ENCODE measurements around the gene MEIS1. TPM values are rescaled to one million over a fixed set of nuclear protein-coding genes. Genes with fewer than 3 reads are reported as not detected.

MEIS1 gene
- total and polyA plus RNA-seq, 4 experiments from 2014 or later, result not detected

- intact Hi-C loops (cut with micrococcal nuclease), result no loop called here
- ChIA-PET POLR2A (ENCODE audit: partially characterized antibody) (no interaction called here), CTCF (ENCODE audit: partially characterized antibody) (no interaction called here)
- Mint-ChIP-seq H3K4me3 (peak overlapping the region; percentile 48 to 82 (median 70)), H3K4me1 (peaks cover 14 to 35% (median 28%) of the 10 kb centered on the region in 4 donors), H3K36me3 (peaks cover 0 to 1% of the 10 kb centered on the region in 2 donors), H3K27ac (peak overlapping the region in 1 of 7 donors; percentile 53), H3K9me3 (peaks cover 0 to 12% (median 5%) of the 10 kb centered on the region in 8 donors), H3K27me3 (peaks cover 48 to 66% of the 10 kb centered on the region in 2 donors)
- no peaks in the 10 kb centered on the region for H3K9me3 ChIP-seq (ENCODE audit: control insufficient read depth in 1 of 2, low read length in 2 of 2)
- peaks cover 18% of the 10 kb centered on the region for H3K4me1 ChIP-seq (ENCODE audit: insufficient read depth, low read length)
- no peak overlapping the region for H3K4me3 ChIP-seq (ENCODE audit: low read length in 2 of 2)
- DNase-seq, result no peak
- no peak overlapping the region for H3K27ac ChIP-seq (ENCODE audit: low read depth, low read length)
- H3K36me3 ChIP-seq (ENCODE audit: insufficient read depth, low read length), result no peaks in the 10 kb centered on the region
- H3K27me3 ChIP-seq (ENCODE audit: insufficient read depth, low read length), result peaks cover 21% of the 10 kb centered on the region
Measured at GRCh38 chr2:66432801-66433694, 1.9 kb upstream of the MEIS1 start.

- no peak for DNase-seq
- Histone ChIP-seq H3K9me3 (ENCODE audit: control insufficient read depth in 1 of 2, low read length in 2 of 2) (no peaks in the 10 kb centered on the region), H3K4me3 (ENCODE audit: low read length in 2 of 2) (no peak overlapping the region), H3K36me3 (ENCODE audit: insufficient read depth, low read length) (no peaks in the 10 kb centered on the region), H3K27me3 (ENCODE audit: insufficient read depth, low read length) (peaks cover 21% of the 10 kb centered on the region), H3K27ac (ENCODE audit: low read depth, low read length) (no peak overlapping the region), H3K4me1 (ENCODE audit: insufficient read depth, low read length) (peaks cover 18% of the 10 kb centered on the region)
- CTCF ChIA-PET (ENCODE audit: partially characterized antibody), result no interaction called here
- Mint-ChIP-seq H3K4me3 (peak overlapping the region; percentile 48 to 82 (median 70)), H3K27ac (no peak overlapping the region), H3K4me1 (peaks cover 14 to 35% (median 28%) of the 10 kb centered on the region in 4 donors), H3K9me3 (peaks cover 0 to 12% (median 5%) of the 10 kb centered on the region in 8 donors), H3K27me3 (peaks cover 53 to 66% of the 10 kb centered on the region in 2 donors), H3K36me3 (peaks cover 0 to 1% of the 10 kb centered on the region in 2 donors)
- POLR2A ChIA-PET (ENCODE audit: partially characterized antibody), result no interaction called here
- intact Hi-C loops (cut with micrococcal nuclease), result no loop called here
Measured at GRCh38 chr2:66433695-66433944, 1.3 kb upstream of the MEIS1 start.

DNA sequence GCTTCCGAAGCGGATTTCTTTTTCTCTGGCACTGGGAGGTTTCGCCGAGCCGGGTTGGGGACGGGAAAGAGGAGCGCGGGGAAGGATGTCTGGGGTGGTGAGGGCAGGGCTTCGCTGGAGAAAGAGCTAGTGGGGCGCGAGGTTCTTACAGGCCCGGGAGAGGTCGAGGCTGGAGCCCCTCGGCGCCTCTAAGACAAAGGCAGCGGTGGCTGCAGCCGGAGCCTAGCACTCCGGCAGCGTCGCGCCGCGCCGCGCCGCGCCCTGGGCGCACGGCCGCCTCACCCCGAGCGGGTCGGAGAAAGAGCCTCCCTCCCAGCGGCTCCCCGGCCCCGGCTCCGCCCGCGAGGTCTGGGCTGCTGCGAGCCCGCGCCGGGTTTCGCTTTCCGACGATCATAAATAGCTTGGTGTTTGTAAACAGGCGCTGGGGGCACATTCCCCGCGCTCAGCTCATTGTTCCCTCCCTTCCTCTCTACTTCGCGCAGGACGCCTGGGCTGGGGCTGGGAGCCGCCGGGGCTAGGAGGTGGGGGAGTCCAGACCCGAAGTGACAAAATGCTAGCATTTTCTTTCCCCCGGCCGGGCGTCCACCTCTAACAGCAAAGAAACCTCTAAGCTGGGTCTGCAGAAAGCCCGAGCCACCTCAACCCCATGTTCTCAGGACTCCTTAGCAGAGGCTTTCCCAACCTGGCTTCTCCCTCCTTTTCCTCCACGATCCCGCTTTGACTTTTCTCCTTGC, 813 bp upstream of the MEIS1 start:
- Mint-ChIP-seq H3K36me3 (peaks cover 0 to 1% of the 10 kb centered on the region in 2 donors), H3K27ac (no peak overlapping the region), H3K4me1 (peaks cover 14 to 35% (median 28%) of the 10 kb centered on the region in 4 donors), H3K4me3 (peak overlapping the region; percentile 75 to 88 (median 82)), H3K9me3 (peaks cover 0 to 12% (median 5%) of the 10 kb centered on the region in 8 donors), H3K27me3 (peaks cover 51 to 62% of the 10 kb centered on the region in 2 donors)
- intact Hi-C loops (cut with micrococcal nuclease), result no loop called here
- H3K4me3 ChIP-seq (ENCODE audit: low read length in 2 of 2), result peak overlapping the region in 1 of 2 donors; percentile 18
- H3K4me1 ChIP-seq (ENCODE audit: insufficient read depth, low read length), result peaks cover 18% of the 10 kb centered on the region
- no peaks in the 10 kb centered on the region for H3K36me3 ChIP-seq (ENCODE audit: insufficient read depth, low read length)
- no peak overlapping the region for H3K27ac ChIP-seq (ENCODE audit: low read depth, low read length)
- POLR2A ChIA-PET (ENCODE audit: partially characterized antibody), result no interaction called here
- H3K27me3 ChIP-seq (ENCODE audit: insufficient read depth, low read length), result peaks cover 21% of the 10 kb centered on the region
- no peak for DNase-seq
- no peaks in the 10 kb centered on the region for H3K9me3 ChIP-seq (ENCODE audit: control insufficient read depth in 1 of 2, low read length in 2 of 2)
- CTCF ChIA-PET (ENCODE audit: partially characterized antibody), result no interaction called here

DNA sequence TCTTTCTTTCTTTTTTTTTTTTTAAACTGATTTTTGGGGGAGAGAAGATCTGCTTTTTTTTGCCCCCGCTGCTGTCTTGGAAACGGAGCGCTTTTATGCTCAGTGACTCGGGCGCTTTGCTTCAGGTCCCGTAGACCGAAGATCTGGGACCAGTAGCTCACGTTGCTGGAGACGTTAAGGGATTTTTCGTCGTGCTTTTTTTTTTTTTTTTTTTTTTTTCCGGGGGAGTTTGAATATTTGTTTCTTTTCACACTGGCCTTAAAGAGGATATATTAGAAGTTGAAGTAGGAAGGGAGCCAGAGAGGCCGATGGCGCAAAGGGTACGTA, 587 bp downstream of the MEIS1 start:
- H3K27me3 Mint-ChIP-seq, result peaks cover 54 to 60% of the 10 kb centered on the region in 2 donors
- ChIA-PET CTCF (ENCODE audit: partially characterized antibody) (no interaction called here), POLR2A (ENCODE audit: partially characterized antibody) (no interaction called here)
- H3K4me1 Mint-ChIP-seq, result peaks cover 14 to 35% (median 28%) of the 10 kb centered on the region in 4 donors
- no peak for DNase-seq
- no peaks in the 10 kb centered on the region for H3K9me3 ChIP-seq (ENCODE audit: control insufficient read depth in 1 of 2, low read length in 2 of 2)
- no peak overlapping the region for H3K4me3 ChIP-seq (ENCODE audit: low read length in 2 of 2)
- peak overlapping the region in 7 of 8 donors; percentile 75 to 88 (median 83) for H3K4me3 Mint-ChIP-seq
- peaks cover 17% of the 10 kb centered on the region for H3K27me3 ChIP-seq (ENCODE audit: insufficient read depth, low read length)
- peaks cover 0 to 12% (median 8%) of the 10 kb centered on the region in 8 donors for H3K9me3 Mint-ChIP-seq
- H3K4me1 ChIP-seq (ENCODE audit: insufficient read depth, low read length), result peaks cover 18% of the 10 kb centered on the region
- no peaks in the 10 kb centered on the region for H3K36me3 ChIP-seq (ENCODE audit: insufficient read depth, low read length)
- peaks cover 0 to 1% of the 10 kb centered on the region in 2 donors for H3K36me3 Mint-ChIP-seq
- no peak overlapping the region for H3K27ac ChIP-seq (ENCODE audit: low read depth, low read length)
- intact Hi-C loops (cut with micrococcal nuclease), result no loop called here
- no peak overlapping the region for H3K27ac Mint-ChIP-seq

GRCh38 chr2:66435963-66436362, 1.0 kb downstream of the MEIS1 start:
- H3K36me3 Mint-ChIP-seq, result peaks cover 0 to 1% of the 10 kb centered on the region in 2 donors
- peak overlapping the region in 3 of 8 donors; percentile 82 to 88 (median 88) for H3K4me3 Mint-ChIP-seq
- intact Hi-C loops (cut with micrococcal nuclease), result no loop called here
- POLR2A ChIA-PET (ENCODE audit: partially characterized antibody), result no interaction called here
- no peaks in the 10 kb centered on the region for H3K9me3 ChIP-seq (ENCODE audit: control insufficient read depth in 1 of 2, low read length in 2 of 2)
- peaks cover 0 to 14% (median 8%) of the 10 kb centered on the region in 8 donors for H3K9me3 Mint-ChIP-seq
- peaks cover 14 to 35% (median 28%) of the 10 kb centered on the region in 4 donors for H3K4me1 Mint-ChIP-seq
- no peak for DNase-seq
- CTCF ChIA-PET (ENCODE audit: partially characterized antibody), result no interaction called here
- H3K4me1 ChIP-seq (ENCODE audit: insufficient read depth, low read length), result peaks cover 18% of the 10 kb centered on the region
- H3K27ac Mint-ChIP-seq, result no peak overlapping the region
- H3K36me3 ChIP-seq (ENCODE audit: insufficient read depth, low read length), result no peaks in the 10 kb centered on the region
- H3K4me3 ChIP-seq (ENCODE audit: low read length in 2 of 2), result no peak overlapping the region
- no peak overlapping the region for H3K27ac ChIP-seq (ENCODE audit: low read depth, low read length)
- H3K27me3 Mint-ChIP-seq, result peaks cover 50 to 57% of the 10 kb centered on the region in 2 donors
- peaks cover 14% of the 10 kb centered on the region for H3K27me3 ChIP-seq (ENCODE audit: insufficient read depth, low read length)

DNA sequence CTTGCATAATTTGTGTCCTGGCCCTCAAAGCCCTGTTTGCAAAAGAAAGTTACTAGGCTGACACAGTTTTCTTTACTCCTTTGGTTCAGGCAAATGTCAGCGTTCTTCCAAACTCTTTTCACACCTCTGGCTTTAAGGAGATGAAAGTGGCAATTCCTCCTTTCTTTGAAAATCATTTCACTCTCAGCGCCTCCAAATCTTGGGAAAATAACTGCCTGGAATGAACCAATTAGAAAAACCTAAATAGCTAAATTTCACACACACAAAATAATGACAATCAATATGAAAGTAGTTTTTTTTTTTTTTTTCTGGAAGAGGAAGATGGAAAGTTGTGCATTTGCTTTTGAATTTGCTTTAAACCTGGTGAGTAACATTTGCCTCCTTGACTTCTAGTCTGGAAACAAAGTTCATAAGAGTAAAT, 1.7 kb downstream of the MEIS1 start:
- H3K27ac Mint-ChIP-seq, result no peak overlapping the region
- H3K4me3 Mint-ChIP-seq, result peak overlapping the region in 2 of 8 donors; percentile 35 to 50
- intact Hi-C loops (cut with micrococcal nuclease), result no loop called here
- peaks cover 0 to 1% of the 10 kb centered on the region in 2 donors for H3K36me3 Mint-ChIP-seq
- peaks cover 49 to 57% of the 10 kb centered on the region in 2 donors for H3K27me3 Mint-ChIP-seq
- H3K36me3 ChIP-seq (ENCODE audit: insufficient read depth, low read length), result no peaks in the 10 kb centered on the region
- H3K4me1 Mint-ChIP-seq, result peaks cover 14 to 35% (median 25%) of the 10 kb centered on the region in 4 donors
- no peak for DNase-seq
- H3K9me3 ChIP-seq (ENCODE audit: control insufficient read depth in 1 of 2, low read length in 2 of 2), result no peaks in the 10 kb centered on the region
- peaks cover 0 to 19% (median 8%) of the 10 kb centered on the region in 8 donors for H3K9me3 Mint-ChIP-seq
- peaks cover 18% of the 10 kb centered on the region for H3K4me1 ChIP-seq (ENCODE audit: insufficient read depth, low read length)
- H3K27me3 ChIP-seq (ENCODE audit: insufficient read depth, low read length), result peaks cover 9% of the 10 kb centered on the region
- H3K27ac ChIP-seq (ENCODE audit: low read depth, low read length), result no peak overlapping the region
- H3K4me3 ChIP-seq (ENCODE audit: low read length in 2 of 2), result no peak overlapping the region
- POLR2A ChIA-PET (ENCODE audit: partially characterized antibody), result no interaction called here
- CTCF ChIA-PET (ENCODE audit: partially characterized antibody), result no interaction called here

DNA sequence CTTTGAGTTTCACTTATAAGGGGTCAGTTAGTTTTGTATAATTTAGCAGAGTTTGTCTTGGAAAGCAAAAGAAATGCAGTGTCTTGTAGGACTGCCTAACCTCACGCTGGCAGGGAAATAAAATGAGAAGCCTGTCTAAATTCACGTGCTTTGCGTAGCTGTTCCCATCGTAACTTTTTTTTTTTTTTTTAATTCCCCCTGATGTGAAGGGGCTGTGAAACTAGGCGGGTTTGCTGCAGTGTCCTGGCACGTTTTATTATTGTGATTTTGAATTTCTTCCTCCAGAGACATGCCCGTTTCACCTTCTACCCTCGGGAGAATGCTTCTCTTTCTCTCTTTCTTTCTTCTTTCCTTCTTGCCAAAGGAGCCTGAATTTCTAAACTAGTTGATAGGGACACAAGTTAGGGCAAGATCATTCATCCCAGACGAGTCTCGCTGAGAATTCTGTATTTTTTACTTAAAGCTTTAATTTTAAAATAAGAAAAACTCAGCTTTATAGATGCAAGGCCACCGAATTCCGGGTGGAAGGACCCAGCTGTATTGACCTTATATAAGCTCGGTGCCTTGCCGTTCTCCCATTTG, 2.3 kb downstream of the MEIS1 start:
- CTCF ChIA-PET (ENCODE audit: partially characterized antibody), result no interaction called here
- intact Hi-C loops (cut with micrococcal nuclease), result no loop called here
- no peak overlapping the region for H3K4me3 ChIP-seq (ENCODE audit: low read length in 2 of 2)
- peak overlapping the region in 1 of 8 donors; percentile 58 for H3K4me3 Mint-ChIP-seq
- H3K36me3 ChIP-seq (ENCODE audit: insufficient read depth, low read length), result no peaks in the 10 kb centered on the region
- H3K36me3 Mint-ChIP-seq, result peaks cover 0 to 1% of the 10 kb centered on the region in 2 donors
- POLR2A ChIA-PET (ENCODE audit: partially characterized antibody), result no interaction called here
- peaks cover 9% of the 10 kb centered on the region for H3K27me3 ChIP-seq (ENCODE audit: insufficient read depth, low read length)
- H3K27me3 Mint-ChIP-seq, result peaks cover 49 to 55% of the 10 kb centered on the region in 2 donors
- no peak overlapping the region for H3K27ac Mint-ChIP-seq
- peaks cover 14 to 32% (median 24%) of the 10 kb centered on the region in 4 donors for H3K4me1 Mint-ChIP-seq
- H3K9me3 Mint-ChIP-seq, result peaks cover 0 to 22% (median 8%) of the 10 kb centered on the region in 8 donors
- peaks cover 18% of the 10 kb centered on the region for H3K4me1 ChIP-seq (ENCODE audit: insufficient read depth, low read length)
- H3K9me3 ChIP-seq (ENCODE audit: control insufficient read depth in 1 of 2, low read length in 2 of 2), result no peaks in the 10 kb centered on the region
- no peak overlapping the region for H3K27ac ChIP-seq (ENCODE audit: low read depth, low read length)
- DNase-seq, result no peak
